HEK293 (cell line): ENCODE measurements around the gene DLGAP4.

Experiments
- CTCF ChIA-PET: fragments of 350-600 bp; formaldehyde crosslinking; extraction: SDS; loops from one replicate; lab custom pipeline; 2021; ENCODE audit warnings: antibody characterized with exemption; lab: Yijun Ruan, JAX
- POLR2A ChIA-PET: fragments of 300-600 bp; formaldehyde crosslinking; extraction: SDS; loops from one replicate; lab custom pipeline; 2020; ENCODE audit warnings: antibody characterized with exemption, inconsistent platforms; lab: Yijun Ruan, JAX
- H3K27ac ChIP-seq: fragments of 200-500 bp; sonication (Bioruptor generic); 2 replicates; pipeline ENCODE4 v1.5.1; 2014; ENCODE audit warnings: low read depth, low read length, control low read depth, inconsistent platforms; ENCODE audit errors: extremely low read depth
- H3K36me3 ChIP-seq, 2 experiments: fragments of 200-500 bp in 1 of 2; sonication (Bioruptor generic) in 1 of 2; 1 replicate in 1 of 2; 2 replicates in 1 of 2; pipeline ENCODE4 v1.5.1; 2014 to 2017; ENCODE audit warnings: inconsistent platforms in 2 of 2, low read length in 2 of 2; ENCODE audit not compliant: control insufficient read depth in 2 of 2, insufficient read depth in 1 of 2
- H3K4me1 ChIP-seq: fragments of 200-500 bp; sonication (Bioruptor generic); 2 replicates; pipeline ENCODE4 v1.5.1; 2014; ENCODE audit warnings: mild to moderate bottlenecking, low read length, inconsistent platforms; ENCODE audit not compliant: control insufficient read depth, insufficient read depth
- H3K4me3 ChIP-seq: 2 replicates; pipeline ENCODE4 v1.5.1; 2011; ENCODE audit warnings: low read depth, mild to moderate bottlenecking, control low read depth, low read length, moderate library complexity
- H3K9me3 ChIP-seq: fragments of 200-500 bp; sonication (Bioruptor generic); 2 replicates; pipeline ENCODE4 v1.5.1; 2014; ENCODE audit warnings: low read depth, low read length, inconsistent platforms; ENCODE audit not compliant: control insufficient read depth, insufficient read depth
- BCL11A ChIP-seq: fragments of 450-650 bp; formaldehyde crosslinking; IDR thresholded peaks from 2 replicates; pipeline ENCODE4 v1.5.1; 2016; ENCODE audit warnings: low read depth, missing biosample characterization, missing genetic modification characterization
- GLIS2 ChIP-seq: fragments of 450-650 bp; formaldehyde crosslinking; IDR thresholded peaks from 2 replicates; pipeline ENCODE4 v1.5.1; 2016; ENCODE audit warnings: missing biosample characterization, missing genetic modification characterization
- HOXD13 ChIP-seq: sonication (generic); formaldehyde crosslinking; IDR thresholded peaks from 2 replicates; pipeline ENCODE4 v1.8.0; 2022; ENCODE audit warnings: missing genetic modification reagents, borderline replicate concordance
- MYNN ChIP-seq: fragments of 450-650 bp; formaldehyde crosslinking; IDR thresholded peaks from 2 replicates; pipeline ENCODE4 v1.5.1; 2016; ENCODE audit warnings: missing biosample characterization, missing genetic modification characterization, borderline replicate concordance
- PRDM1 ChIP-seq: fragments of 450-650 bp; formaldehyde crosslinking; IDR thresholded peaks from 2 replicates; pipeline ENCODE4; 2016; ENCODE audit warnings: missing biosample characterization, missing genetic modification characterization
- REST ChIP-seq: fragments of 450-650 bp; formaldehyde crosslinking; IDR thresholded peaks from 2 replicates; pipeline ENCODE4 v1.5.1; 2016; ENCODE audit warnings: missing biosample characterization, missing genetic modification characterization
- TRIM28 ChIP-seq: IDR thresholded peaks from 2 replicates; pipeline ENCODE4 v1.6.1; 2011; ENCODE audit warnings: low read length, control low read depth, borderline replicate concordance
- YY1 ChIP-seq: fragments of 450-650 bp; formaldehyde crosslinking; IDR thresholded peaks from 2 replicates; pipeline ENCODE4 v1.5.1; 2018; ENCODE audit warnings: missing biosample characterization, missing genetic modification characterization
- ZBTB17 ChIP-seq: fragments of 450-650 bp; formaldehyde crosslinking; IDR thresholded peaks from 2 replicates; pipeline ENCODE4 v1.5.1; 2016; ENCODE audit warnings: missing biosample characterization, missing genetic modification characterization
- ZBTB21 ChIP-seq: fragments of 450-650 bp; formaldehyde crosslinking; IDR thresholded peaks from 2 replicates; pipeline ENCODE4 v1.5.1; 2017; ENCODE audit warnings: missing biosample characterization, missing genetic modification characterization
- ZBTB26 ChIP-seq: fragments of 450-650 bp; formaldehyde crosslinking; optimal IDR thresholded peaks from 2 replicates; pipeline ENCODE3; 2016; ENCODE audit warnings: missing biosample characterization, mild to moderate bottlenecking, missing genetic modification characterization
- ZFP37 ChIP-seq: fragments of 450-650 bp; formaldehyde crosslinking; IDR thresholded peaks from 2 replicates; pipeline ENCODE4 v1.5.1; 2016; ENCODE audit warnings: missing biosample characterization, missing genetic modification characterization
- ZNF23 ChIP-seq: fragments of 450-650 bp; formaldehyde crosslinking; IDR thresholded peaks from 2 replicates; pipeline ENCODE4 v1.5.1; 2016; ENCODE audit warnings: missing biosample characterization, missing genetic modification characterization, borderline replicate concordance
- ZNF292 ChIP-seq: fragments of 450-650 bp; formaldehyde crosslinking; IDR thresholded peaks from 2 replicates; pipeline ENCODE4 v1.5.1; 2016; ENCODE audit warnings: low read depth, missing biosample characterization, missing genetic modification characterization, borderline replicate concordance
- ZNF341 ChIP-seq: fragments of 450-650 bp; formaldehyde crosslinking; IDR thresholded peaks from 2 replicates; pipeline ENCODE4; 2016; ENCODE audit warnings: low read depth, missing biosample characterization, missing genetic modification characterization
- ZNF423 ChIP-seq: fragments of 450-650 bp; formaldehyde crosslinking; IDR thresholded peaks from 2 replicates; pipeline ENCODE4 v1.5.1; 2016; ENCODE audit warnings: missing biosample characterization, missing genetic modification characterization
- ZNF529 ChIP-seq: fragments of 450-650 bp; formaldehyde crosslinking; IDR thresholded peaks from 2 replicates; pipeline ENCODE4 v1.5.1; 2017; ENCODE audit warnings: missing genetic modification characterization, missing biosample characterization; ENCODE audit not compliant: insufficient replicate concordance
- ZNF561 ChIP-seq: fragments of 450-650 bp; IDR thresholded peaks from 2 replicates; pipeline ENCODE4 v1.5.1; 2018; ENCODE audit warnings: missing biosample characterization, missing genetic modification characterization, borderline replicate concordance
- ZNF596 ChIP-seq: fragments of 450-650 bp; IDR thresholded peaks from 2 replicates; pipeline ENCODE4 v1.5.0; 2018; ENCODE audit warnings: missing biosample characterization, mild to moderate bottlenecking, missing genetic modification characterization, moderate library complexity
- ZNF600 ChIP-seq: fragments of 450-650 bp; formaldehyde crosslinking; IDR thresholded peaks from 2 replicates; pipeline ENCODE4 v1.5.1; 2016; ENCODE audit warnings: missing biosample characterization, missing genetic modification characterization
- ZNF623 ChIP-seq: fragments of 450-650 bp; formaldehyde crosslinking; IDR thresholded peaks from 2 replicates; pipeline ENCODE4 v1.5.1; 2016; ENCODE audit warnings: missing biosample characterization, missing genetic modification characterization
- ZNF654 ChIP-seq: fragments of 450-650 bp; formaldehyde crosslinking; IDR thresholded peaks from 2 replicates; pipeline ENCODE4 v1.5.1; 2016; ENCODE audit warnings: low read depth, missing biosample characterization, missing genetic modification characterization
- ZNF658 ChIP-seq: fragments of 450-650 bp; formaldehyde crosslinking; IDR thresholded peaks from 2 replicates; pipeline ENCODE4; 2016; ENCODE audit warnings: missing biosample characterization, missing genetic modification characterization
- ZNF670 ChIP-seq: fragments of 450-650 bp; formaldehyde crosslinking; IDR thresholded peaks from 2 replicates; pipeline ENCODE4 v1.5.1; 2016; ENCODE audit warnings: missing biosample characterization, missing genetic modification characterization, low read depth
- TF ChIP-seq, protein P1 (sequence below): fragments of 450-650 bp; formaldehyde crosslinking; IDR thresholded peaks from 2 replicates; pipeline ENCODE4 v1.5.1; 2016; ENCODE audit warnings: missing biosample characterization, missing genetic modification characterization
- TF ChIP-seq, protein P2 (sequence below): fragments of 450-650 bp; formaldehyde crosslinking; IDR thresholded peaks from 2 replicates; pipeline ENCODE4 v1.5.1; 2016; ENCODE audit warnings: missing biosample characterization, missing genetic modification characterization, low read depth

The DLGAP4 gene

DNA sequence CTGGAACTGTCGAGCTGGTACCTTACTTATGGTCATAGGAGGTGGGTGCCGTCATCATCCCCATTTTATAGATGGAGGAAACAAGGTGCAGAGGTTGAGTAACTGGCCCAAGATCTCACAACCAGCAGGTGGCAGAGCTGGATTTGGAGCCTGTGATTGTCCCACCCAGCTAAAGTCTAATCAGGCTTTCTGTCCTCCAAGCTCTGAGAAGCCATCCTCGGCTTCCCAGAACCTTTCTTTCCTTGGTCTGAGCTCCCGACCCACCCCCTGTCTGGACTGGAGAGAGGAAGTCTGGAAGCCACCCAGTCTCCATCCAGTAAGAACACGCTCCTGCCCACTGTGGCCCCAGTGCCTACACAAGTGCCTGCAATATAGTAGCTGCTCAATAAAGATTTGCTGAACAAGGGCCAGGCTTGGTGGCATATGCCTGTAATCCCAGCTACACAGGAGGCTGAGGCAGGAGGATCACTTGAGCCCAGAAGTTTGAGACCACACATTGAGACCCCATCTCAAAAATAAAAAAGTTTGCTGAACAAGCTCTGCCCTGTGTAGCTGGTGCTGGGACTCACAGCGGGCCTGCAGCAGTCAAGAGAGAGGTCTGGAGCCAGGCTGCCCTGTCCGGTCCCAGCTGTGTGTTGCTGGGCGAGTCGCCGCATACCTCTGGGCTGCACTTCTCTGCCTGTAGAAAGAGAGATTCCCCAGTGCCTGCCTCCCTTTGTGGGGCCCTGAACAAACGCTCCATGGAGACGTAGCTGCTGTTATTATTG lies 32.5 kb upstream of the DLGAP4 start (continued):
- no peak for TF ChIP-seq REST (tag by site-specific recombination)
- peak; percentile 32 for TF ChIP-seq ZNF654 (tag by site-specific recombination)
- TF ChIP-seq ZNF623 (tag by site-specific recombination) = peak; percentile 32; the same call in 1 of the 2 replicates
- TF ChIP-seq PRDM1 (tag by site-specific recombination) = no peak
- TF ChIP-seq ZNF529 (tag by site-specific recombination) = no peak
- TF ChIP-seq, all 188 proteins: peak for 4

- Histone ChIP-seq H3K4me3 (no peak overlapping the region), H3K27ac (no peak overlapping the region), H3K4me1 (no peaks in the 10 kb centered on the region), H3K36me3 (no peaks in the 10 kb centered on the region), H3K9me3 (no peaks in the 10 kb centered on the region)
- no peak for TF ChIP-seq YY1
- no peak for TF ChIP-seq HOXD13 (CRISPR knock-in tag)
- TF ChIP-seq ZBTB17 (tag by site-specific recombination) = 0 out of 2 replicates have a peak, but pooled peaks have one; percentile 36
- no peak for TF ChIP-seq ZNF561 (tag by site-specific recombination)
- no peak for TF ChIP-seq BCL11A
- TF ChIP-seq ZBTB26 (tag by site-specific recombination) = no peak
- peak; percentile 49 for TF ChIP-seq ZNF341
- TF ChIP-seq, protein P1, sequence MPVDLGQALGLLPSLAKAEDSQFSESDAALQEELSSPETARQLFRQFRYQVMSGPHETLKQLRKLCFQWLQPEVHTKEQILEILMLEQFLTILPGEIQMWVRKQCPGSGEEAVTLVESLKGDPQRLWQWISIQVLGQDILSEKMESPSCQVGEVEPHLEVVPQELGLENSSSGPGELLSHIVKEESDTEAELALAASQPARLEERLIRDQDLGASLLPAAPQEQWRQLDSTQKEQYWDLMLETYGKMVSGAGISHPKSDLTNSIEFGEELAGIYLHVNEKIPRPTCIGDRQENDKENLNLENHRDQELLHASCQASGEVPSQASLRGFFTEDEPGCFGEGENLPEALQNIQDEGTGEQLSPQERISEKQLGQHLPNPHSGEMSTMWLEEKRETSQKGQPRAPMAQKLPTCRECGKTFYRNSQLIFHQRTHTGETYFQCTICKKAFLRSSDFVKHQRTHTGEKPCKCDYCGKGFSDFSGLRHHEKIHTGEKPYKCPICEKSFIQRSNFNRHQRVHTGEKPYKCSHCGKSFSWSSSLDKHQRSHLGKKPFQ (tag by site-specific recombination) = no peak
- TF ChIP-seq ZFP37 = no peak
- POLR2A ChIA-PET = no interaction called here
- CTCF ChIA-PET = interaction anchor here (0.5 to 1.6 kb wide), 6 partner anchors 18 to 1290 kb away, joined by 3 to 7 read pairs (median 4); no protein-coding TSS in a partner anchor
Observed at GRCh38 chr20:36274181-36274841, 31.8 kb upstream of the DLGAP4 start.

DNA sequence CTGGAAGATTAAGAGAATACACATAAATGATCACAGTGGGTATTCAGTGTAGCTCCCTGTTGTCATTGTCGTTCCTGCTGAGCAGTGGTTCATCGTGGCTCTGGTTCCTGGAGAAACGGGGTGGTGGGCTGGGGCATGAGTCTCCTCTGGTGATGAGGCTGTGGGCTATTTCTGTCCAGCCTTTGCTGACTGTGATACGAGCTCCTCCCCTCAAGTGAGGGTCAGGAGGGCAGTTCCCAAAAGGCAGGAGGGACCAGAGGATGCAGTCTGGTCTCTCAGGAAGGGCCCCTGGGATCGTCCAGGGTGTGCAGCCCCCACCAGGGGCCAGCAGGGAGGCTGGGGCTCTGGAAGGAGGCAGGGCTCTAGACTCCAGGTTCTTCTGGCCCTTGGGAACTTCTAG lies 31.1 kb upstream of the DLGAP4 start:
- ChIA-PET POLR2A (no interaction called here), CTCF (interaction anchor here (1.6 kb wide), 1 partner anchor 124 kb away, joined by 3 read pairs; no protein-coding TSS in a partner anchor)
- no peak for TF ChIP-seq ZNF658 (tag by site-specific recombination)
- TF ChIP-seq, protein P2, sequence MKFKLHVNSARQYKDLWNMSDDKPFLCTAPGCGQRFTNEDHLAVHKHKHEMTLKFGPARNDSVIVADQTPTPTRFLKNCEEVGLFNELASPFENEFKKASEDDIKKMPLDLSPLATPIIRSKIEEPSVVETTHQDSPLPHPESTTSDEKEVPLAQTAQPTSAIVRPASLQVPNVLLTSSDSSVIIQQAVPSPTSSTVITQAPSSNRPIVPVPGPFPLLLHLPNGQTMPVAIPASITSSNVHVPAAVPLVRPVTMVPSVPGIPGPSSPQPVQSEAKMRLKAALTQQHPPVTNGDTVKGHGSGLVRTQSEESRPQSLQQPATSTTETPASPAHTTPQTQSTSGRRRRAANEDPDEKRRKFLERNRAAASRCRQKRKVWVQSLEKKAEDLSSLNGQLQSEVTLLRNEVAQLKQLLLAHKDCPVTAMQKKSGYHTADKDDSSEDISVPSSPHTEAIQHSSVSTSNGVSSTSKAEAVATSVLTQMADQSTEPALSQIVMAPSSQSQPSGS = no peak
- TF ChIP-seq TRIM28 = no peak
- no peak for TF ChIP-seq ZNF423
- no peak for TF ChIP-seq ZNF23 (tag by site-specific recombination)
- TF ChIP-seq ZBTB21 = no peak
- TF ChIP-seq MYNN = no peak
- no peak for TF ChIP-seq ZNF292 (tag by site-specific recombination)
- no peak for TF ChIP-seq GLIS2 (tag by site-specific recombination)
- TF ChIP-seq ZNF596 = no peak
- TF ChIP-seq ZNF600 (tag by site-specific recombination) = no peak
- no peak for TF ChIP-seq ZNF670 (tag by site-specific recombination)

More for the DNA sequence above, 31.1 kb upstream of the DLGAP4 start:
- Histone ChIP-seq H3K4me1 (no peaks in the 10 kb centered on the region), H3K36me3 (no peaks in the 10 kb centered on the region), H3K27ac (no peak overlapping the region), H3K4me3 (no peak overlapping the region), H3K9me3 (no peaks in the 10 kb centered on the region)
